Esophagus muscularis mucosa (tissue), 3 donors: ENCODE measurements around the gene UCHL1.

Experiments
- CTCF ChIP-seq, 3 experiments: fragments of 200-600 bp in 2 of 3; fragments of 450-650 bp in 1 of 3; sonication (generic) in 2 of 3; IDR thresholded peaks; one replicate each; pipeline ENCODE4 v1.5.1; 2017 to 2019; ENCODE audit warnings: antibody characterized with exemption in 3 of 3, mild to moderate bottlenecking in 2 of 3, moderate library complexity in 1 of 3
- POLR2A ChIP-seq: fragments of 450-650 bp; IDR thresholded peaks from one replicate; pipeline ENCODE4 v1.6.1; 2017; ENCODE audit warnings: antibody characterized with exemption, moderate library complexity, mild to moderate bottlenecking, low read depth
- POLR2AphosphoS5 ChIP-seq, 2 donors: sonication (generic); formaldehyde crosslinking; IDR thresholded peaks; one replicate each; pipeline ENCODE4 v1.6.1; 2017; ENCODE audit warnings: antibody characterized with exemption in 2 of 2

GRCh38 chr4:41217020-41217333, 39.8 kb upstream of the UCHL1 start:
- no peak for TF ChIP-seq CTCF (IDR thresholded peaks at IDR 0.05)
- no peak for TF ChIP-seq POLR2A
- TF ChIP-seq POLR2AphosphoS5 (IDR thresholded peaks at IDR 0.05), result no peak
